ENCODE measurements around the gene TPCN1.
A peak's percentile ranks its signal among the peaks of the same experiment; 100 is the strongest.

TPCN1 gene

DNA sequence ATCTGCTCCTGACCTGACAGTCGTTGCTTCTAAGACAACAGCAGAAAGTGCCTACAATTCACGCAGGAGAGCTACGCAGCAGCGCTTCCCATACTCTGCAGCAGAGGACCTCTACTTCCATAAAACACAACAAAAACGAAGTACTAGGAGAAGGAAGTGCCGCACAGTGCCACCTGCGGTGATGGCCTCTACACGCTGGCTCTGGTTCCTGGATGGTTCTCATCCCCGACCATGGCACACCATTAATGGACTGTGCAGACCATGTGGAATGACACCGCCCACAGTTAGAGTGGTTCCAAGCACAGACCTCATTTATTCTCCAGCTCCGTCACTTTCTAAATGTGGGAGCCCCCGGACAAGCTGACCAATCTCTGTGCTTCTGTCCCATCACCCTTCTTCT lies 28.3 kb downstream of the TPCN1 start:
- DNase-seq (ENCODE audit: low read depth, low spot score), result no peak
- H3K4me3 ChIP-seq (ENCODE audit: low read length), result no peak overlapping the region

DNA sequence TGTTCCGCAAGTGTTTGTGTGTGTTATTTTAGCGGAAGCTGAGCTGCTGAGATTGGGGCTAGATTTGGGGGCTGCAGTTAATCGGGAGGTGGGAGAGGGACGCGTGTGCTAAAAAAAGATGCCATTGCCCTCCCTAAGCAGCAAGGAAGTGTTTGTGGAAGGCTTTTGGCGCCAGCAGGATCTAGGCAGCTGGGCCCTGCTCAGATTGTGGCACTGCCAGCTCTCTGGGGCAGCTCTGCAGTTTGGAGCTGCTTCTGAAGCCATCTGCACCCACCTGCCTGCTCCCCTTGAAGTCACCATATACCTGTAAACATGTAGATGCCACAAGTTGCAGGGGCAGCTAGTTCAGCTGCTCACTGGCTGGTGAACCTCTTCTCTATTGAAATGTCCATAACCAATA lies 28.8 kb downstream of the TPCN1 start:
- DNase-seq (ENCODE audit: low read depth, low spot score), result no peak
- no peak overlapping the region for H3K4me3 ChIP-seq (ENCODE audit: low read length)

DNA sequence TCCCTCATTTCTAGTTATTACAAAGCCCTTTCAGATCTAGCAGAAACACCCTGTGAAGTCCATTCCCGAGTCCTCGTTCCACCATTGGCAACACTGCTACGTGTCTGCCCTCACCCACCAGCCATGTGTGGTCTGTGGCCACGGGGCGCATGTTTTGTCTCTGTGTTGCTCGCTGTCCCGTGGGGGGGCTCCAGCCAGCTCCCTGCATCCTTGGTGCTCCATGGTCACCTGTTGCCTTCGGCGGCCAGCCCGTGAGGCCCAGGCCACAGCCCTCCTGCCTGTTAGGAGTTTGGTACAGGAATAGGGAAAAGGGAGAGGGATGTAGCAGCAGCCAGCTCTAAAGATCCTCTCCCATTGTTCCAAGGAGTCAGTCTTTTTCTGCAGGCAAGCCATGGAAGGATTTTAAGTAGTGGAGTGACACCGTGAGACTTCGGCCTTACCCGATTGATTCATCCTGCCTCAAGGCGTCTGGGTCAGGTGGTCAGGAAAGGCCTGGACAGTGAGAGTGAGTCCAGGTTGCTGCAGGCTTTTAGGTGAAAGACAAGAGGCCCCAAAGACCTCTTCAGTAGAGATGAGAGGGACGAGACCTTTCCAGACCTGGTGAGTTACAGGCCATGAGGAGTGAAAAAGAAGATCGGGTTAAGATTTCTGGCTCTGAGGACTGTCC lies 30.3 kb downstream of the TPCN1 start:
- no peak overlapping the region for H3K4me3 ChIP-seq (ENCODE audit: low read length)
- no peak for DNase-seq (ENCODE audit: low read depth, low spot score)

DNA sequence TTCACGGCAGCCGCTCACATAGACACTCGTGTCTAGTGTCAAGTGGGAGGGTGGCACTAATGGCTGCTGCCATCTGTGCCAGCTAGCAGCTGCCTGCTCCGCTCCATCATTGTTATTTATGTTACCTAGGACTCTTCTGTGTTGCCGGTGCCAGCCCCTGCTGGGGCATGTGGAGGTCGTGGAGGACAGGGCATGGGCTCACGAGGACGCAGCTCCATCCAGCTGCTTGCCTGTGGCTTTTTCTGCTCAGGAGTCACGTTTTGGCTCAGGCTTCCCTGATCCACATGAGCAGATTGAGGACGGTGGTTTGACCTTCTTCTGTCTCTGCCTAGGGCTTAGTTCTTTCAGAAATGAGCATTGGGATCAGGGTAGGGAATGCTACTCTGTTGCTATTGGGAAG lies 31.2 kb downstream of the TPCN1 start:
- H3K4me3 ChIP-seq (ENCODE audit: low read length), result no peak overlapping the region
- no peak for DNase-seq (ENCODE audit: low read depth, low spot score)

DNA sequence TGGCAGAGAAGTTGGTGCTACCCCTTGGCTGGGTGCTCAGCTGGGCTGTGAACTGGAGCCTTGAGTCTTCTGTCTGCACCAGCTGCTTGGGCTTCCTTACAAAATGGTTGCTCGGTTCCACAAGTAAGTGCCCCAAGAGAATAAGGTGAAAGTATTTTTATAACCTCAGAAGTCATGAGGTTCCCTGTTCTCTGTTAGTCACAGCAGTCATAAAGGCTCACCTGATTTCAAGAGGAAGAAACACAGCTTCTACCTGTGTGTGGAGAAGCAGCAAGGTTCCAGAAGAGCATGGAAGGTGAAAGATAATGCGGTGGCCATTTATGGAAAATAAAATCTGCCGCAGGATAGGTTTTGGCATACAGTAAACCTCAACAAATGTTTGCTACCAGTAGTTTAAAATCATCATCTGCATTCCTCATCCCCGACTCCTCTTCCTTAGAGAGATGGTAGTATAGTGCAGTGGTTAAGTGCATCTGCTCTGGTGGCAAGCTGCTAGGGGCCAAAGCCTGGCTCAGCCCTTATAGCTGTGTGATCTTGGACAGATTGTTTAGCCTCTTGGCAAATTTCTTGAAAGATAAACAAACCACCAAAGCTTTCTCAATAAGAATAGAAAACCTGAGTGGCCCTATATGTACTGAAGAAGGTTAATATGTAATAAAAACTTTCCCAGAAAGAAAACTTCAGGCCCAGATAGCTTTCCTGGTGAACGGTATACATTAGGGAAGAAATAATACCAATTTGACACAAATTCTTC lies 32.4 kb downstream of the TPCN1 start:
- DNase-seq (ENCODE audit: low read depth, low spot score), result no peak
- H3K4me3 ChIP-seq (ENCODE audit: low read length), result no peak overlapping the region

DNA sequence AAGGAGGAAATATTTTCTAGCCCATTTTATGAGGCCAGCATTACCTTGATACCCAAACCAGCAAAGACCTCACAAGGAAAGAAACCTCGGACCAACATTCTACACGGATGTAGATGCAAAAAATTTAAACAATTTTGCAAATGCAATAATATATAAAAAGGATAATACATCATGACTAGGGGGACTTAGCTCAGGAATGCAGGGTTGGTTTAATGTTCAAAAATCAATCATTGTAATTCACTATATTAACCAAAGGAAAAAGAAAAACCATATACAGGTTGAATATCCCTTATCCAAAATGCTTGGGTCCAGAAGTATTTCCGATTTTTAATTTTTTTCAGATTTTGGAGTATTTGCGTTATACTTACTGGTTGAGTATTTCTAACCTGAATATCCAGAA lies 33.0 kb downstream of the TPCN1 start:
- H3K4me3 ChIP-seq (ENCODE audit: low read length), result no peak overlapping the region
- DNase-seq (ENCODE audit: low read depth, low spot score), result no peak

DNA sequence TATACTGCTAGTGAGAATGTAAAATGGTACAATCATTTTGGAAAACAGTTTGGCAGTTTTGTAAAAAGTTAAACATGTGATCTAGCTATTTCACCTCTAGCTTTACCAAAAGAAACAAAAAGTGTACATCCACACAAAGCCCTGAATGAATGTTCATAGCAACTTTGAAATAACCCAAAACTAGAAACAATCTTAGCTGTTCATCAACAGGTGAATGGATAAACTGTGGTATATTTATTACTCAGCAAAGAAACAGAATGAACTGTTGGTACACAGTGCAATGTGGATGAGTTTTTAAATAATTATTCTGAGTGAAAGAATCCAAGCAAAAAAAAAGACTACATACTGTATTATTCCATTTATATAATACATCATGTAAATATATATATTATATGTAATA lies 36.3 kb downstream of the TPCN1 start:
- DNase-seq (ENCODE audit: low read depth, low spot score), result no peak
- no peak overlapping the region for H3K4me3 ChIP-seq (ENCODE audit: low read length)

DNA sequence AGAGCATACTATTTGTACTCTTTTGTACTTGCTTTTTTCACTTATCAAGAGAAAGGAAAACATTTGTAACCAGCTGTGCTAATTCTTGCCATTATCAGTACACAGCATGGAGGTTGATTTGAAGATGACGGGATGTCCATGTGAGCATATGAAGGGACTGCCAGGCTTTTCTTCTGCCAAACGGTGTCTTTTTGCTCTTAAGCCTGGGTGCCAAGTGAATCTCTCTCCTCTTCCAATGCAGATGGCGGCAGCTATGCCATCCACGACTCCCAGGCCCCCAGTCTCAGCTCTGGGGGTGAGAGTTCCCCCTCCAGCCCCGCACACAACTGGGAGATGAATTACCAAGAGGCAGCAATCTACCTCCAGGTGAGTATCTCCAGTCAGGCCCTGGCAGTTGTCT lies 38.9 kb downstream of the TPCN1 start:
- no peak for DNase-seq (ENCODE audit: low read depth, low spot score)
- H3K4me3 ChIP-seq (ENCODE audit: low read length), result no peak overlapping the region

DNA sequence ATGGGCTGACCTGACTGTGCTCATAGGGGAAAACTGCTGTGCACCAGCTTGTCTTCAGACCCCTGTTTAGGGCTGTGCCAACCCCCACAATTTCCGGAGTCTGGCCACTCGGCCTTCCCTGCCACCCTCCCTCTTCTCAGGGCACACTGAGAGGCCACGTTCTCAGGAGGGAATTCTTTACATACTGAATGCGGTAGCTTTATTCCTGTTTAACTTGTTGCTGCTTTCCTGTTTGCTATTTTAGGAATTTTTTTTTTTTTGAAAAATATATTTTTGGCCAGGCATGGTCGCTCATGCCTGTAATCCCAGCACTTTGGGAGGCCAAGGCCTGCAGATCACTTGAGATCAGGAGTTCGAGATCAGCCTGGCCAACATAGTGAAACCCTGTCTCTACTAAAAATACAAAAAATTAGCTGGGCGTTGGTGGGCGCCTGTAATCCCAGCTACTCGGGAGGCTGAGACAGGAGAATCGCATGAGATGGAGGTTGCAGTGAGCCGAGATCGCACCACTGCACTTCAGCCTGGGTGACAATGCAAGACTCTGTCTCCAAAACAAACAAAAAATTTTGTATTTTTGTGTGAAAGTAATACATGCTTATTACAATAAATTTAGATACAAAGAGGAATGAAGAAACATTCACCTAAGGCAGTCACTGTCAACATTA lies 39.5 kb downstream of the TPCN1 start:
- H3K4me3 ChIP-seq (ENCODE audit: low read length), result no peak overlapping the region
- no peak for DNase-seq (ENCODE audit: low read depth, low spot score)

DNA sequence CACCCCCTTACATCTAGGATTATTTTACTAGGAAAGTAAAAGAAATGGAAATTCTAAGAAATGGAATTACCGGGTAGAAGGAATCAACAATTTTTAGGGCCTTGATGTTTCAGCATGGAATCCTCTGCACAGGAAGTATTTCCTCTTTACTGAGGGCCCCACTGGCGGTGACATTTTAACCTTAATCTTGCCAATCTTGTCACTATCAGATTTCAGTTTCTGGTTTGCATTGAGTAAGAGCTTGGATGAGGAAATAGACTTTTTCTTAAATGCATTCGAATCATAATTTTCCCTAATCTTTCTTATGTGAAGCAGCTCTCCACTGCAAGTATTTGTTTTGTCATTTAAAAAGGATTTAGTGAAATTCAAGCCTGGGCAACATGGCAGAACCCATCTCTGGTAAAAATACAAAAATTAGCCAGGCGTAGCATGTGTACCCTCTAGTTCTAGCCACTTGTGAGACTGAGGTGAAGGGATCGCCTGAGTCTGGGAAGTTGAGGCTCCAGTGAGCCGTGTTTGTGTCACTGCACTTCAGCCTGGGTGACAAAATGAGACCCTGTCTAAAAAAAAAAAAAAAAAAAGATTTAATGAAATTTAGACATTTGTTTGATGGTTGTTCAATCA lies 40.7 kb downstream of the TPCN1 start:
- peak; percentile 72 for DNase-seq (ENCODE audit: low read depth, low spot score)
- peak overlapping the region; percentile 15; the same call in 1 of the 2 replicates for H3K4me3 ChIP-seq (ENCODE audit: low read length)

DNA sequence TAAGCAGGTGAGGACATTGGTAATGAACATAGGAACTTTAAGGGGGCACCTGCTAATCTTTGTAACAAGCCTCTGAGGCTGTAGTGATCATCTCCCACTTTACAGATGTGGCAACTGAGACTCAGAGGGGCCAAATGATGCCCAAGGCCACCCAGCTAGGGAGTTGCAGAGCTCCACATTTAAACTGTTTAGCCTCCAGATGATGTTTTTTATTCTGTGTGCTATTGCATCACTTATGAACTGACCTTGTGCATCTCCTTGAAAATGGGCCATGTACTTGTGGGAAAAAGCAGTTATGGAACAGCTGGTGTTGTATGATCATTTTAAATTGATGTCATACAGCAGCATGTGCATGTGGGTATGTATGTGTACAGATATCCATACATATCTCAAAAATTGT lies 41.4 kb downstream of the TPCN1 start:
- H3K4me3 ChIP-seq (ENCODE audit: low read length), result no peak overlapping the region
- DNase-seq (ENCODE audit: low read depth, low spot score), result no peak

DNA sequence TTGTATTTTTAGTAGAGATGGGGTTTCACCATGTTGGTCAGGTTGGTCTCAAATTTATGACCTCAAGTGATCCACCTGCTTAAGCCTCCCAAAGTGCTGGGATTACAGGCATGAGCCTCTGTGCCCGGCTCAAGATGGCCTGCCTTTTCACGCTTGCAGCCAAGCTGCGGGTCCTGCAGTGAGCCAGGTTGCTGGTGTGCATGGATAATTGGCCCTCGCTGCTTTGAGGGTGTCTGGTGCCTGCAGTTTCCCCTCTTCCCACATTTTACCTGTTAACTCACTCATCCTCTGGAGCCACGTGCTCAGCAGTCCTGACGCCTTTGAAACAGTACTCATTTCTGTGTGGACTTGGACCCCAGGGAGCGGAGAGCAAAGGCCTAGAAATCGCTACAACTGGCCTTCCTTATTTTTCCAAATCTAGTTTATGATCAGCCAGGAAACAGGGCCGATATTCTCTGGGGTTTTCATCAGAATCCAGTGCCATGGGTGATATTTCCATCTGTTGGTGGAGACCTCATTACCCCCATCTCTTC lies 42.2 kb downstream of the TPCN1 start:
- H3K4me3 ChIP-seq (ENCODE audit: low read length), result no peak overlapping the region
- no peak for DNase-seq (ENCODE audit: low read depth, low spot score)

DNA sequence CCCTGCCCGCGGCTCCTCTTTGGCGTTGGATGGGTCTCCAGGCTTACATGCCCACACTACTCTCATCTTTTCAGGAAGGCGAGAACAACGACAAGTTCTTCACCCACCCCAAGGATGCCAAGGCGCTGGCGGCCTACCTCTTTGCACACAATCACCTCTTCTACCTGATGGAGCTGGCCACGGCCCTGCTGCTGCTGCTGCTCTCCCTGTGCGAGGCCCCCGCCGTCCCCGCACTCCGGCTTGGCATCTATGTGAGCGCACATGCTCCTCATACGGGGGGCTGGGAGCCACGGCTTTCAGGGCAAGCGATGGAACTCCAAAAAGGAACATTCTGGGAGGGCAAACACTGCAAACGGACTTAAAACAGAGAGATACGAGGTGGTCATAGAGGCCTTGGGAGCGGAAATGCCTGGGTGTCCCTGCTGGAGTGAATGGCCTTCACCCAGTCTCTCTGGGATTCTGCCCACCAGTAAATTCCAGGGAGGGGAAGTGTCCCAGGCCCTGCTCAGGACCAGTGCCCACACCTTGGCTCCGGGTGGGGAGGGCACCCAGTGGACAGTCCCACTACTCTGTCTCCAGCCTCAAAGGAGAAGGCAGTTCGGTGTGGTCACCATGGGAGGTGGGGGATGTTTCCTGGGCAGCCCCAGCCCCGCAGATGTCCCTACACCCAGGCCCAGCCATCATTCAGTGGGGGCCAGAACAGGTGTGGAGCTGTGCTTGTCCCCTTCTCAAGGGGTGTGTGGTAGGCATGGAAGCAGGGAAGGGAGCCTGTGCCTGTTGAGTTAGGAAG lies 45.0 kb downstream of the TPCN1 start:
- no peak overlapping the region for H3K4me3 ChIP-seq (ENCODE audit: low read length)
- no peak for DNase-seq (ENCODE audit: low read depth, low spot score)

DNA sequence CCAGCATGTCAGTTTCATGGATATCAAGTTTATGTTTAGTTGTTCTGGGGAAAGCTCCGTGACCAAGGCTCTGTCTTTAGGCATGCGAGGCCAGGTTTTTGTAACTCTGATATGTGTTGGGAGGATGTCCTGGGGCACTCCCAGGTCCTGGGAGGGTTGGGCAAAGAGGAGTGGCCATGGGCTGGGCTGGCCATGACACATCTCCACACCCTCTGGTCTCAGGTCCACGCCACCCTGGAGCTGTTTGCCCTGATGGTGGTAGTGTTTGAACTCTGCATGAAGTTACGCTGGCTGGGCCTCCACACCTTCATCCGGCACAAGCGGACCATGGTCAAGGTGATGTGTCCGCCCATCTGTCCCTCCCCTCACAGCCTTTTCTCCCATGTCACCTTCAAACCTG lies 46.4 kb downstream of the TPCN1 start:
- H3K4me3 ChIP-seq (ENCODE audit: low read length), result no peak overlapping the region
- DNase-seq (ENCODE audit: low read depth, low spot score), result no peak

DNA sequence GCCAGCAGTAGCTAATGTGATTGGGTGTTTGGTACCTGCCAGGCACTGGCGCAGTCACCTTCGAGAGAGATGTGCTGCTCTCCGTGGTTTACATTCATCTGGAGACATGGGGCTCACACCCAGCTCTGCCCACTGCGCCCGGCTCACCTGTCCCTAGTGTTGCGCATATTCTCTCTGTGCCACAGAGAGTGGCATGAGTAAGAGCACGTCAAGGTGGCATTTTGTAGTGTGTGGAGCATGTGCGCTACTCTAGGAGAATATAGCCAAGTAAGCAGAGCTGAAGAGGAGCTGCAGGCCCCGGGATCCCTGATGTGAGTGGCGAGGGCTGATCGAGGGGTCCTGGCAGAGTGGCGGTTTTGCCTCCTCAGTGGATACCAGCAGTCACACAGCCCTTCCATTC lies 46.9 kb downstream of the TPCN1 start:
- no peak overlapping the region for H3K4me3 ChIP-seq (ENCODE audit: low read length)
- DNase-seq (ENCODE audit: low read depth, low spot score), result no peak

DNA sequence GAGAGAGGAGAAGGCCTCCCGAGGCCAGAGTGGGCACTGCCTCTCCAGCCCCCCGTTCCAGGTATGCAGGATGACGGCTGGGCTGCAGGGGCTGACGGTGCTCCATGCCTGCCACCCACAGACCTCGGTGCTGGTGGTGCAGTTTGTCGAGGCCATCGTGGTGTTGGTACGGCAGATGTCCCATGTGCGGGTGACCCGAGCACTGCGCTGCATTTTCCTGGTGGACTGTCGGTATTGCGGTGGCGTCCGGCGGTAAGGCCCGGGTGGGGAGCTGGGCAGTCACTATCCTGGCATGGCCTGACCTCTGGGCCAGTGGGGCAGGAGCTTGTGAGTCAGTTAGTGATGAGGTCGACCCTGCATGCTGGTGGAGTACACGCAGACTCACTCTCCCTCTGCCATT lies 47.4 kb downstream of the TPCN1 start:
- H3K4me3 ChIP-seq (ENCODE audit: low read length), result no peak overlapping the region
- no peak for DNase-seq (ENCODE audit: low read depth, low spot score)

DNA sequence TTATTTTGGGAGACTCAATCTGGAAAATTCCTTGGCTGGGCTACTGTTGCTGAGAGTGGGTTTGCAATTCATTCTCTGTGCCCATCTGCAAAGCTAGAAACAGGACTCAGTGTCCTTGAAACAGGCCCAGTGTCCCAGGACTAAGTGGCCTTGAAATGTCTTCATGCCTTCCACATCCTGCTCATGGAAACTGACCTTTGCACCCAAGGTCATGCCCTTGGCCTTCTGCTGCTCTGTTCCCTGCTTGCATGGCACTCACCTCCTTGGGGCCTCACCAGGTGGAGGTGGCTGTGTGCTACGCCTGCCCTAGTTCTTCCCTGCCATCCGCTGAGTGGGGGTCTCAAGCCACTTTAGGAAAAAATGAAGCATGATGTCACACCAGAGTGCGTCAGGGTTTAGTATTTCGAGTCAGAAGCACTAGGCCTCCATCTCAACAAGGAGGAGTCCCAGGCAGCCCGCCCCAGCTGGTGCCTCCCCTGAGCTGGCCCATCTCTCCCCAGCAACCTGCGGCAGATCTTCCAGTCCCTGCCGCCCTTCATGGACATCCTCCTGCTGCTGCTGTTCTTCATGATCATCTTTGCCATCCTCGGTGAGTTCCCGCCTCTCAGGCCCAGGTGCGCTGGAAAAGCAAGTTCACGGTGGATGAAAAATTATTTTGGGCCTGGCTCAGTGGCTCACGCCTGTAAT lies 48.1 kb downstream of the TPCN1 start:
- no peak for DNase-seq (ENCODE audit: low read depth, low spot score)
- H3K4me3 ChIP-seq (ENCODE audit: low read length), result no peak overlapping the region

DNA sequence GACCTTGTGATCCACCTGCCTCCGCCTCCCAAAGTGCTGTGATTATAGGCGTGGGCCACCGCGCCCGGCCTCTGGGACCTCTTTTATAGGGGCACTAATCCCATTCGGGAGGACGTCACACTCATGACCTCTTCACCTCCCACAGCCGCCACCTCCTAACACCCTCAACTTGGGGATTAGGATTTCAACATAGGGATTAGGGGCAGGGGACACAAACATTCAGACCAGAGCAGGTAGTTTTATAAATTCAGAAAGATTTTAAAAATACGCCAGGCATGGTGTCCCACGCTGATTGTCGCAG lies 49.4 kb downstream of the TPCN1 start:
- no peak for DNase-seq (ENCODE audit: low read depth, low spot score)
- H3K4me3 ChIP-seq (ENCODE audit: low read length), result no peak overlapping the region

DNA sequence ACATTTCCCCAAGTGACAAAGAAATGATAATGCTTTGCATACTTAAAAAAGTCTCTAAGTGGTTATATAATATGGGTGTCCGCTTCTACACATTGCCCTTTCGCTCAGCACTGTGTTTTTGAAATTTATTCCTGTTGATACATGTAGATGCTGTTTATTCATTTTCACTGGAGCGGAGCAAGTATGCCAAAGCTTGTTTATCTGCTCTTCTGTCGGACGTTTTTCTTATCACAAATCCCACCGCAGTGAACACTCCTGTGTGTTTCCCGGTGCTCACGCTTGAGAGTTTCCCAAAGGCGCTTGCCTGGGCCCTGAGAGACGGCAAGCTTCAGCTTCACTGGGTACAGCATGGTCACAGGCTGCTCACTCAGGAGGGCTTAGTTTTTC lies 50.2 kb downstream of the TPCN1 start:
- no peak for DNase-seq (ENCODE audit: low read depth, low spot score)
- no peak overlapping the region for H3K4me3 ChIP-seq (ENCODE audit: low read length)

Measured in Jurkat, Clone E6-1 (cell line).